Ramos (cell line): ENCODE data around the gene AUH.

Source experiments
- in situ Hi-C: fragments of 300-500 bp; cut with MboI; formaldehyde crosslinking; loops from one replicate; pipeline ENCODE4 v1.14.3; 2022; ENCODE audit warnings: low sequenced_read_pairs; ENCODE audit not compliant: unreplicated experiment

Gene AUH

GRCh38 chr9:91258451-91258850, 103.3 kb downstream of the AUH start:
- in situ Hi-C loops: no loop called here

GRCh38 chr9:91256235-91256634, 105.5 kb downstream of the AUH start:
- in situ Hi-C loops: no loop called here

- in situ Hi-C loops: no loop called here
Observed at GRCh38 chr9:91255327-91255726, 106.4 kb downstream of the AUH start.

- in situ Hi-C loops: no loop called here
Observed at GRCh38 chr9:91253488-91253887, 108.2 kb downstream of the AUH start.

- in situ Hi-C loops: no loop called here
Observed at GRCh38 chr9:91248707-91249106, 113.0 kb downstream of the AUH start.

- in situ Hi-C loops: no loop called here
Observed at GRCh38 chr9:91247278-91247677, 114.4 kb downstream of the AUH start.

- in situ Hi-C loops: no loop called here
Observed at GRCh38 chr9:91246846-91247245, 114.9 kb downstream of the AUH start.

GRCh38 chr9:91245431-91246313, 116.0 kb downstream of the AUH start:
- in situ Hi-C loops: no loop called here

- in situ Hi-C loops: no loop called here
Observed at GRCh38 chr9:91243029-91243428, 118.7 kb downstream of the AUH start.

- in situ Hi-C loops: no loop called here
Observed at GRCh38 chr9:91241909-91242308, 119.8 kb downstream of the AUH start.

- in situ Hi-C loops: no loop called here
Observed at GRCh38 chr9:91240596-91241165, 121.0 kb downstream of the AUH start.

GRCh38 chr9:91239367-91240111, 122.2 kb downstream of the AUH start:
- in situ Hi-C loops: no loop called here

- in situ Hi-C loops: no loop called here
Observed at GRCh38 chr9:91234523-91234922, 127.2 kb downstream of the AUH start.

- in situ Hi-C loops: no loop called here
Observed at GRCh38 chr9:91231619-91232018, 130.1 kb downstream of the AUH start.

GRCh38 chr9:91223000-91223399, 138.7 kb downstream of the AUH start:
- in situ Hi-C loops: no loop called here

- in situ Hi-C loops: no loop called here
Observed at GRCh38 chr9:91222457-91222856, 139.3 kb downstream of the AUH start.

GRCh38 chr9:91221332-91221731, 140.4 kb downstream of the AUH start:
- in situ Hi-C loops: no loop called here

- in situ Hi-C loops: no loop called here
Observed at GRCh38 chr9:91220491-91221135, 141.1 kb downstream of the AUH start.

- in situ Hi-C loops: no loop called here
Observed at GRCh38 chr9:91220021-91220420, 141.7 kb downstream of the AUH start.

GRCh38 chr9:91219557-91219956, 142.2 kb downstream of the AUH start:
- in situ Hi-C loops: no loop called here

- in situ Hi-C loops: no loop called here
Observed at GRCh38 chr9:91217388-91217787, 144.3 kb downstream of the AUH start.
